Activated gamma-delta T cell treated with anti-CD3 and anti-CD28 coated beads, Interleukin-2, amount 50 U/mL, for 16 hours (primary cell): ENCODE results near the gene PTCH1.

ENCODE experiments used
- DNase-seq: peaks from one replicate; pipeline ENCODE4 v3.0.0-alpha.2; 2020; ENCODE audit warnings: low read depth

Gene PTCH1

GRCh38 chr9:95516734-95517558 is at the start of gene PTCH1:
Gene PTCH1, minus strand, starts transcription at chr9:95516971.
- no peak for DNase-seq

DNA sequence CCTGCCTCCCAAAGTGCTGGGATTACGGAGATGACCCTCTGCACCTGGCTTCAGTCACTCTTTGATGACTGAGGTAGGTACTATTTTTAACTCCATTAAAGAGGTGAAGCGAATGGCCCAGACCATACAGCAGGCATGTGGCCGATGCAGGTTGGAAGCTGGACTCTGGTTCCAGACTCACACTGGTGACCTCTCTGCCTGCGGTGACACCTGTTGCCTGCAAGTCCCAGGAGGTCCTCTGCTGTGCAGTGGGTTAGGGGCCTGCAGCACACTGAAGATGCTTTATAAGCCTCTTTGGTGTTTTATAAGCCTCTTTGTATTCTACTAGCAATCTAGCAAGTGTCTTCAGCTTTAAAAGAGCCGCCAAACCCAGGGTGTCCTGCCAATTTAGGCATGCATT is 49.2 kb upstream of the PTCH1 start:
- no peak for DNase-seq

- DNase-seq, result no peak
Observed at GRCh38 chr9:95561913-95562312, 45.1 kb upstream of the PTCH1 start.

DNA sequence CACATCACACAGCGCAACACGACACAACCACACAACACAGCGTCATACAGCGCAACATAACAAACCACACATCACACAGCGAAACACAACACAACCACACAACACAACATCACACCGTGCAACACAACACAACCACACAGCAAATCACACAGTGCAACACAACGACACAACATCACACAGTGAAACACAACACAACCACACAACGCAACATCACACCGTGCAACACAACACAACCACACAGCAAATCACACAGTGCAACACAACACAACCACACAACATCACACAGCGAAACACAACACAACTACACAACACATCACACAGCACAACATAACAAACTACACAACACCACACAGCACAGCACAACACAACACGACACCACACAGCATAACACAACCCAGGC is 40.4 kb upstream of the PTCH1 start:
- no peak for DNase-seq

DNA sequence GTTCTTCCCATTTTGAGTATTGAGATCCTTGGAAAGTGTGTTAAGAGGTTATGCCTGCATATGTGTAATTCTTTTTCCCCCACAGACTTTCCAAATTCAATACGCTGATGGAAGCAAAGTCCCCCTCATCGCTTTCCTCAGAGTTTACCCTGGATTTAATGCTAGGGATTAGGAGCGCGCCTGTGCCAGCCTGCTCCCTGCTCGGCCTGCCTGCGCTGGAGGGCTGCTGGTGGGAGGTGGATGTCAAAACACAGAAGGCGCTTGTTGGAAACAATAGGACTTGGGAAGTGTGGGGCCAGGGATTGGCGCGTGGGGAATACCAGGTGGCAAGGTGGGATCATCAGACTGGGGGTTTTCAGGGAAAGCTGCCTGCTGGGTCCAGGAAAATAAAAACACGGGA is 39.8 kb upstream of the PTCH1 start:
- DNase-seq, result no peak

DNA sequence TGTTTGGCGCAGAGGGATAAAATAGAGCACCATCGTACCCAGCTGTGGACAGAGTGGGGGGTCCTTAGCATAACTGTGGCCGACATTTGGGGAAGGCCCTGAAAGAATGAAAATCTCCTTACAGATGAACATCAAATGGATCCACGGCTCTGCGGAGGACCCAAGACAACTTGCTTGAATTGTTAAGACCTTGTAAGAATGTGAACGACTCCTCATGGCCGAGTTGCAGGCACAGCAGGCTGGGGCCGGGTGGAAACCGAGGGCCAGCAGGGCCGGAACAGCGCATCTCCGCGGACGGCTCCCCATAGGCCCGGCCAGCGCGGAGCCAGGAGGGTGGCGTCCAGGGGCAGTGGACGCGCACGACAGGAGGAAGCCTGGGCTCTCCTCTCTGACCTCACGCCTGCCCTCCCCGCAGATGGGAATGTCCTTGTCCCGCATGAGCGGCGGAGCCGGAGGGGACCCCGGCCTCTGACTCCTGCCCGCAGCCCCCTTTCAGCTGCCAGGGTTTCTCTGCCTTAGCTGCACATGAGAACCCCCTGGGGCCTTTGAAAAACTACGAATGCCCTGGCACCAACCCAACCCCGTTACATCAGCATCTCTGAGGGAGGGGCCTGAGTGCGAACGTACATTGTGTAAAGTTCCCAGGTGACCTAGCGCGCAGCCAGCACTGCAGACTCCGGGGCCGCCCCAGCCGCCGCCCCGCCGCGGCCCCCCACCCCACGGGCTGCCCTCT is 36.2 kb upstream of the PTCH1 start:
- DNase-seq, result no peak

DNA sequence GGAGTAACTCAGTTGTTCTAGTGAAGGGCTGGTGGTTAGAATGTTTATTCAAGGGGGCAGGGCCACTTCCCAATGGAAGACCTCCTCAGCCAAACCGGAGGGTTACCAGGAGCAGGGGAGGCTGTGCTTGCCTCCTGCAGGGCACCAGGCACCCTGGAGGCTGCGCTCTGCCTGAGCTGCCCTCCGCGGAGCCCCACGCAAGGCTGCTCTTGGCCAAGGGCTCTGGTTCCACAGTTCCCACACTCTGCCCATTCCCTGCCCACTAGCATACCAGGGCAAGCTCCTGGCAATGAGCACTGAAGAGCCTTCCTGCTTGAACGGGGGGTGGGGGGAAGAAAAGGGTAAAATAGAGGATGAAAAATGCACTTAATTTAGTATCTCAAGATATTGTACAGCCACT is 35.5 kb upstream of the PTCH1 start:
- no peak for DNase-seq

DNA sequence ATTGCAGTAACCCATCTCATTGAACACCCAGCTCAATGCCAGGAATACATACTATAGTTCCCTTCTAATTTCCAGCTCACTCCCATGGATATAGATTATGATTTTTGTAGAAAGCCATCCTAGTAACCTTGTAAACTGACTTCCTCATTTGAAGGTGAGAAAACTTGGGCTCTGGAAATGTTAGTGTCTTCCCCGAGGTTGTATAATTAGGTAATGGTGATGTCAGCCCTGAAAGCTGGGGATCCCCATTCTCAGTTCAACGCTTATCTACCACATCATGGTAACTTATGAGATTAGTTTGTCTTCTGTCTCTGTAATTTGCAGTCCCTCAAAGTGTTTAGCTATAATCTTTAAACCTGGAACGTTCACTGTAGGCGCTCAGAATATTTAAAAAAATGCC is 34.6 kb upstream of the PTCH1 start:
- no peak for DNase-seq

GRCh38 chr9:95545831-95546567 is 29.2 kb upstream of the PTCH1 start:
- no peak for DNase-seq

GRCh38 chr9:95533996-95534680 is 17.4 kb upstream of the PTCH1 start:
- no peak for DNase-seq

GRCh38 chr9:95529910-95530309 is 13.1 kb upstream of the PTCH1 start:
- no peak for DNase-seq

- no peak for DNase-seq
Observed at GRCh38 chr9:95528908-95529502, 12.2 kb upstream of the PTCH1 start.

DNA sequence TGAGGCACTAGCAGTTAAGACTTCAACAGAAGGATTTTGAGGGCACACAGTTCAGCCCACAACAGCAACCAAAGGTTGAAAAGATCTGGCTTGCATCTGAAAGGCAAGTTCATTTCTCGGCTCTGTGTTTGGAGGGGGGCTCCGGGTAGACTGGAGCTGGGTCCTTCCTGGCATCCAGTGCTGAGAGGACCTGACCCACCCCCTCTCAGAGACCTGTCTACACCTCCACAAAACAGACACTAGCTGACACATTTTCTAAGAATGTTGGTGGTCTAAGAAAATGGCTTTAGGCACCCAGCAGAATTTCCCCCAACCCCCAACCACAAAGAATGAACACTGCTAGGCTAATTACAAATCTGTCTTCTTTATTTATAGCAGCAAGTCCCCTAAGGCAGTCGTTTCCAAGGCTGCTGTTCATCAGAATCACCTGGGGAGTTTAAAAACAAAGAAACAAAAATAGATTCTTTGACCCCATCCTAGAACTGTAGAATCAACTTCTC is 6.2 kb upstream of the PTCH1 start:
- DNase-seq, result no peak

GRCh38 chr9:95521699-95522098 is 4.9 kb upstream of the PTCH1 start:
- DNase-seq, result no peak

GRCh38 chr9:95517559-95518425 is 1.0 kb upstream of the PTCH1 start:
- DNase-seq, result no peak

DNA sequence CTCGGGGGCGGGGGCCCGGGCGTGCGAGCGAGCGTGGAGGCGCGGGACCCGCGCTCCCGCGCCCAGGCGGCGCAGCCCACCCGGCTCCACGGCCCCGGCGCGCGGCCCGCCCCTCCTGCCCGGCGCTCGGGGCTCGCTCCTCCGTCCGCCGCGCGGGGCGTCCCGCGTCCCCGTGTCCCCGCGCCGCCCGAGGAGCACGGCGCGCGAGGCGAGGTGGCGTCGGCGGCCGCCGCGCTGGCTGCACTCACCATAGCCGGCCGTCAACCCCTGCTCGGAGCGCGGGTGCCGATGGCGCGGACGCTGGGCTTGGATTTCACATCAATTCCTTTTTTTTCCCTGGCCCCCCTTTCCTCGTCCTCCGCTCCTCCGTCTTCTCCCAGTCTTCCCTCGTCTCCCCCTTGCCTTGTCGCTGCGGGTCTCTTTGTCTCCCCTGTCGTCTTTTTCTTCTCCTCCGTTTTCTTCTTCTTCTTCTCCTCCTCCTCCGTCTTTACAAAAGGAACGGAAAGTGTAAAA is 494 bp downstream of the PTCH1 start:
- no peak for DNase-seq

- DNase-seq, result no peak
Observed at GRCh38 chr9:95515272-95516113, 1.3 kb downstream of the PTCH1 start.

- no peak for DNase-seq
Observed at GRCh38 chr9:95514342-95514741, 2.4 kb downstream of the PTCH1 start.

DNA sequence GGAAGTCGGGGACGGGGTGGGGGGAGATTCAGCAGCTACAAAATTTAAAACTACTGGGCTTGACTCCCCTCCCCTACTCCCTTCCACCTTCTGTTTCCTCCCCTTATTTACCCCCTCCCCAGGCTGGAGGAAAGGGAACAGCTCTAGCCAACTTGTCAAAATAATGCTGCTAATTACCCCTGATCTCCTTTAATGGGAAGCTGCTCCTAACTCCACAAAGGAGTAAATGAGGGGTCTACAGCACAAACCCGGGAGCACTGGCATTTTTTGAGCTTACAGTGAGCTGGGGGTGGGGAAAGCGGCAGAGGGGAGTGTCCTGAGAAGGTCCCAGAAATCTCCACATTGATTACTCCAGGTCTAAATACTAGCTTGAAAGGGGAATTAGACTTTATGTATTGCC is 3.1 kb downstream of the PTCH1 start:
- no peak for DNase-seq

GRCh38 chr9:95512709-95513095 is 4.1 kb downstream of the PTCH1 start:
- DNase-seq, result no peak
